22Rv1 (cell line): Measurements from ENCODE around the gene DNTT.

Experiments
- CTCF ChIP-seq: fragments of 450-650 bp; IDR thresholded peaks from 2 replicates; pipeline ENCODE4 v1.5.1; 2017; ENCODE audit warnings: mild to moderate bottlenecking
- ZFX ChIP-seq: fragments of 450-650 bp; IDR thresholded peaks from 2 replicates; pipeline ENCODE4 v1.6.1; 2017; ENCODE audit warnings: antibody characterized with exemption, borderline replicate concordance

GRCh38 chr10:96261930-96262329 is 42.3 kb upstream of the DNTT start:
- TF ChIP-seq CTCF: no peak
- TF ChIP-seq ZFX: no peak
